Frontal cortex (tissue), 4 donors: ENCODE data around the gene TRMT13. TPM values are rescaled to one million over a fixed set of nuclear protein-coding genes. Genes with fewer than 3 reads are reported as not detected.

Experiments
- DNase-seq, 2 donors: peaks; one replicate each; pipeline ENCODE4 v3.0.0; 2012; ENCODE audit warnings: low spot score in 2 of 2
- FAIRE-seq: peaks from 2 replicates; lab custom pipeline; 2012; peaks lifted over from hg19 to GRCh38; lab: Jason Lieb, UNC
- total RNA-seq: library from RNA; depleted of rRNA; stranded (reverse); fragments of >200 nt; gene quantifications from one replicate; pipeline ENCODE4 v1.2.3, GENCODE V29; 2014
- donor health status: control.
- donor health status: control.
- donor health status: control.

The TRMT13 gene, protein sequence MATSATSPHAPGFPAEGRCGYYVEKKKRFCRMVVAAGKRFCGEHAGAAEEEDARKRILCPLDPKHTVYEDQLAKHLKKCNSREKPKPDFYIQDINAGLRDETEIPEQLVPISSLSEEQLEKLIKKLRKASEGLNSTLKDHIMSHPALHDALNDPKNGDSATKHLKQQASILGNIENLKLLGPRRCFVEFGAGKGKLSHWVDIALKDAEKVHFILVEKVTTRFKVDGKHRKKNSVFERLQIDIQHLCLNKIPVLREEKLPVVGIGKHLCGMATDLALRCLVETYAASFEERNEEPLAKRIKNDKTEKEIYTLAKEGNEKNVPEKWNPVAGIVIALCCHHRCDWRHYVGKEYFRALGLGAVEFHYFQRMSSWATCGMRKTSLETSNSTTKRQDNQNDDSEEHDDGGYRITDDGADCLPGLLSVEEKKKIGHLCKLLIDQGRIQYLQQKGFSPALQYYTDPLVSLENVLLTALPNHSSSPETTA
- 24.9 TPM for total RNA-seq

GRCh38 chr1:100132566-100133477 is at the start of gene TRMT13, which contains the start of gene SASS6:
TSS of gene TRMT13 (plus strand) at chr1:100133163. CDS start at chr1:100133169, 6 bp downstream.
TSS of gene SASS6 (minus strand) at chr1:100132930. CDS start at chr1:100132814, 116 bp downstream.
- DNase-seq: peak; percentile 72 to 80
- FAIRE-seq: peak; percentile 34

DNA sequence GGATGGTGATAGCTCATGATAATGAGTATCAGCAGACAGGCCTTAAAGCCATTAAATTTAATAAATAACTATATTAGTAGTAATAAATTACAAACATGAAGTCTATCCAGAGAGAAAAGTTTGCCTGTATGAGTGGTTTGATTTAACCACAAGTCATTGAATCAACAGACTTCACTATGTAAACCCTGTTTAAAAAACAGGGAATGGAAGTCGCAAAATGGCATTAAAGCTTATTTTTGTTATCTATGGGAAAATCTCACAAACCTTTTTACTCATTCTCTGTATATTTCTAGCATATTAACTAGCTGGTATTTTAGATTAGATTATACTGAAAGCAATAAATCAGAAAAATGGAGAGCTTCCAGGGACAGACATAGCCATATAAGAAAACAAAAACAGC is 45.6 kb upstream of the TRMT13 start:
- FAIRE-seq (no peak), DNase-seq (no peak)

GRCh38 chr1:100089082-100089481 is 43.9 kb upstream of the TRMT13 start:
- DNase-seq (no peak), FAIRE-seq (no peak)

- DNase-seq (no peak), FAIRE-seq (no peak)
These were observed 42.5 kb upstream of the TRMT13 start for GRCh38 chr1:100090471-100090870.

GRCh38 chr1:100100202-100100601 is 32.8 kb upstream of the TRMT13 start:
- no peak for DNase-seq
- no peak for FAIRE-seq

- FAIRE-seq (no peak), DNase-seq (no peak)
These were observed 31.4 kb upstream of the TRMT13 start for GRCh38 chr1:100101564-100101963.

DNA sequence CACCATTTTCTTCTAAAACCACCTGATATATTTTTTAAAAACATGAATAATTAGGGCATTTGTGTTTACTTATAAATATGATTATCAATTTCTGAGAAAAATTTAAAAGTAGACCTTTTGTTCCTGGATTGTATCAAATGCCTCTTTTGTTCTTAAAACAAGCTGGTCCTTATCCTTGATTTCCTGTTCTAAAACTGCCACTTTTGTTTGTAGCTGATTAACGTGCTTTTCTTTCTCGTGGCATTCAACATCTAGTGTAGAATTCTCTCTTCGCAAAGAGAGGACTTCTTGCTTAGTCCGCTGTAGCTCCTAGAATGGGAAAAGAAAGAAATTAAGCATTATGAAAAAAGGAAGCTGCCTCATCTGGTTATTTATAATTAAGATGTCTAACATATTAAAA is 25.3 kb upstream of the TRMT13 start:
- DNase-seq (no peak), FAIRE-seq (no peak)

DNA sequence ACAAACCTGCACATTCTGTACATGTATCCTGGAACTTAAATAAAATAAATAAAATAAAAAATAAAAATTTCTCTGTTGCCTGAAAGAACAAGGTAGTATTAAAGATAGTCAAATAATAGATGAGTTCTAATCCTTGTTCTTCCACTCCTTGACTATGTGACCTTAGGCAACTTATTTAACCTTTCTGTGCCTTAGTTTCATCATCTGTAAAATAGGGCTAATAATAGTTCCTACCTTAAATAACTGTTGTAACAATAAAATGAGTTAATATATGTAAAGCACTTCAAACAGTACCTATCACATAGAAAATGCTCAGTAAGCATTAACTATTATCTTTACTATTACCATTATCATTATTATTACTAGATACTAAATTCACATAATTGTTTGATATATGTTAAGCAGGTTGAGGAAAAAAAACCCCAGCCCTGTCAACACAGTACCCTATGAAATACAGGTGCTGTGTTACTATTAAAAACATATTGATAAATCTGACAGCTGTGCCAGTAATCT is 23.4 kb upstream of the TRMT13 start:
- FAIRE-seq (no peak), DNase-seq (no peak)

- FAIRE-seq (no peak), DNase-seq (no peak)
These were observed 17.4 kb upstream of the TRMT13 start for GRCh38 chr1:100115524-100115923.

- no peak for FAIRE-seq
- DNase-seq: no peak
These were observed 10.8 kb upstream of the TRMT13 start for GRCh38 chr1:100122177-100122576.

- no peak for DNase-seq
- no peak for FAIRE-seq
These were observed 5.7 kb upstream of the TRMT13 start for GRCh38 chr1:100127226-100127625.

DNA sequence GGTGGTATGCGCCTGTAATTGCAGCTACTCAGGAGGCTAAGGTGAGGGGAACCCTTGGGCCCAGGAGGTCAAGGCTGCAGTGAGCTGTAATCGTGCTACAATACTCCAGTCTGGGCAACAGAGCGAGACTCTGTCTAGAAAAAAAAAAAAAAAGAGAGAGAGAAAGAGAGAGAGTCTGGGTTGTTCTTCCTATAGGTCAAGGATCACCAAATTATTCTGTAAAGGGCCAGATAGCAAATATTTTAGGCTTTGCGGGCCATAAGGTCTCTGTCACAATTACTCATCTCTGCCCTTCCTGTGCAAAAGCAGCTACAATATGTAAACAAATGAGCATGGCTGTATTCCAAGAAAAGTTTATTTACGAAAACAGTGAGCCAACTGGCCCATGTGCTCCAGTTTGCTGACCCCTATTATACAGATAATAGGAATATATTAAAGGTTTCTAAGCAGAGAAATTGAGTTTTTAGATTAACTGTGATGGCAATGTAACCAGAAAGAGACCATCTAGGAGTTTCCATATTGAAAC is 2.3 kb upstream of the TRMT13 start:
- DNase-seq (no peak), FAIRE-seq (no peak)

GRCh38 chr1:100131623-100132022 is 1.3 kb upstream of the TRMT13 start:
- DNase-seq: no peak
- no peak for FAIRE-seq

DNA sequence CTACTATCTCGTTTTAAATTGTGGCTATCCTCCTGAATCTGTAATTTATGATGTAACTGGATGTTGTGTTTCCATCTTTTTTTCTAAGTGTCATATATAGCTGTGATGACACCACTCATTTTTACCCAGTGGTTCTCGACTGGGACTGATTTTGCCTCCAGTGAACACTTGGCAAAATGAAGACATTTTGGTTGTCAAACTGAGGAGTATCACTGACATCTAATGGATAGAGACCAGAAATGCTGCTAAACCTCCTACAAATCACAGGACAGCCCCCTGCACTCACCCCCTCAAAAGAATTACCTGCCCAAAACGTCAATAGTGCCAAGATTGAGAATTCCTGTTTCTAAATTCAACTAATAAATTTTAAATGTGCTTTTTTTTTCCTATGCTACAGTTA is 1.9 kb downstream of the TRMT13 start:
- no peak for DNase-seq
- FAIRE-seq: no peak

DNA sequence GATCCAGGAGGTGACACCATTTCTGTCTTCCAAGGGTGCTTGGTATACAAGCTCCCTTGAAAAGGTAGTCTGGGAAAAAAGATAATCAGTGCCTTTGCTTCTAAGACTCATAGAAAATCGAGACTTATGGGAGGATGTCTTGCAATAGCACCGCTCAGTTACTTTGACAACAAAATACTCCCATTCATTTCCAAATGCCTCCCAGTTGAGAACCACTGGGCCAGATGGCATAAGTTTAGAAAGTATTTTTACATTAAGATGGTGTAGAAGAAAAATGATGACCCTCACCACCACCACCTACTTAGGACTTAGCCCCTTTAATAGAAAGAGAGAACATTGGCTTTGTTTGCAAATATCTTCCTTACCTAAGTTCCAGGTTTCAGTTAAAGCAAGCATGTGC is 4.6 kb downstream of the TRMT13 start:
- DNase-seq (no peak), FAIRE-seq (no peak)

- DNase-seq: no peak
- no peak for FAIRE-seq
These were observed 8.2 kb downstream of the TRMT13 start for GRCh38 chr1:100141192-100141591.

DNA sequence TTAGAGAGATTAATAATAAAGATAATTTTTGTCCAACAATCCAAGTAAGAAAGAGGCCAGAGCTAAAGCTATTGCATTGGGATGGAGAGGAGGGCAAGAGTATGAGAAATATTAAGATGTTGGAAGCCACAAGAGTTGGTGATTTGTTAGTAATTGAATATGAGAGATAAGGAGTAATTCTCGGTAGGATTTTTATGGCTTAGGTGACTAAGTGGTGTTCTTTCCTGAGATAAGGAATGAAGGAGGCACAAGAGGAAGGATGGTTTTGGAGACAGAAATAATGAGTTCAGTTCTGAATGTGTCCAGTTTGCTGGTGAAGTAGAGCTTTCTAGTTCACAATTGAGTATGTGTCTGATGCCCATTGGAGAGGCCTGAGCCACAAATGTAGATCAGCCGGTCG is 9.4 kb downstream of the TRMT13 start:
- FAIRE-seq (no peak), DNase-seq (no peak)

DNA sequence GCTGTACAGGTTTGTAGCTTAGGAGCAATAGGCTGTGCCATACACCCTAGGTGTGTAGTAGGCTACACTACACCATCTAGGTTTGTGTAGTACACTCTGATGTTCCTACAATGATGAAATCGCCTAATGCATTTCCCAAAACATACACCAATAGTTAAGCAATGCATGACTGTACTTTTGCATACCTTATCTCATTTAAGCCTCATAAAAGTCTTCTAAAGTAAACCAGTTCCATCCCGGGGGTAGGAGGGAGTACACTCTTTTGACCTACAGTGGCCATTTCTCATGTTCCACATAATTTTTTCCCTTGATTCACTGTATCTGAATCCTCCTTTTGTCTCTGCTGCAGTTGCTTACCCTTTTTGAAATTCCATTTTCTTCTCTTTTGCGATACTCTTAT is 12.2 kb downstream of the TRMT13 start:
- FAIRE-seq: no peak
- no peak for DNase-seq

DNA sequence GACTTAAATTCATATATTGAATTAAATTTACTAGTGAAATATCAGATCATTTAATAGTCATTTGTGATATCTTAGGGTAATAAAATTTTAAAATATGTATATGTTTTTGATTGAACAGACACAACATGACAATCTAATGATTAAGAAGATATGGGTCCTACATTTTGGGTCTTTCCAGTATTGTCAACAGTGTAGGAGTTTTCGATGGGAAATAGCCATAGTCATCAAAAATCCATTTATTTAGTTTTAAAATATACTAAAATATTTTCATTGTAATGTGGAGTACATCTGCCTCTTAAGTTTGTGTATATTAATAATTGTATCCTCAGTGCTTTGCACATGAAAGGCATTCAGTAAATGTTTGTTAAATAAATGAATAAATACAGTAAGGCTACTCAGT is 14.0 kb downstream of the TRMT13 start:
- DNase-seq: no peak
- no peak for FAIRE-seq

- FAIRE-seq (no peak), DNase-seq (no peak)
These were observed 14.9 kb downstream of the TRMT13 start for GRCh38 chr1:100147875-100148274.
